IMR-90 (cell line): ENCODE data around the gene TRMT1L. TPM values are rescaled to one million over a fixed set of nuclear protein-coding genes. Genes with fewer than 3 reads are reported as not detected.

Experiments
- ATAC-seq: fragments of 200-7000 bp; cut with Tn5 transposase; 2 replicates; pipeline ENCODE4 v1.9.1; 2020; ENCODE audit warnings: low read depth, mild to moderate bottlenecking, moderate library complexity
- BruUV-seq: library from RNA; stranded (reverse); fragments of 400-500 nt; replicated peaks from 2 replicates; lab custom pipeline; 2021; lab: Mats Ljungman, UMichigan
- CTCF ChIA-PET: fragments of 300-600 bp; formaldehyde crosslinking; extraction: SDS; loops from one replicate; lab custom pipeline; 2021; ENCODE audit warnings: antibody characterized with exemption; lab: Yijun Ruan, JAX
- POLR2A ChIA-PET: fragments of 300-600 bp; sonication (Branson Sonifier 250); formaldehyde crosslinking; loops from one replicate; lab custom pipeline; 2022; ENCODE audit warnings: antibody characterized with exemption; ENCODE audit not compliant: unreplicated experiment; lab: Charles Lee
- DNase-seq: peaks from one replicate; pipeline ENCODE4 v3.0.0; 2013
- H2AFZ ChIP-seq: replicated peaks from 2 replicates; pipeline ENCODE3; 2013; ENCODE audit warnings: low read length, mild to moderate bottlenecking; ENCODE audit not compliant: poor library complexity
- H2AK5ac ChIP-seq: 2 replicates; pipeline ENCODE4 v1.6.1; 2013; ENCODE audit warnings: low read depth, low read length, inconsistent platforms
- H2AK9ac ChIP-seq: replicated peaks from 2 replicates; pipeline ENCODE3; 2013; ENCODE audit warnings: mild to moderate bottlenecking, low read depth, low read length, moderate library complexity; ENCODE audit not compliant: poor library complexity
- H2BK120ac ChIP-seq: 2 replicates; pipeline ENCODE4 v1.6.1; 2013; ENCODE audit warnings: low read depth, low read length, inconsistent platforms
- H2BK15ac ChIP-seq: 3 replicates; pipeline ENCODE4 v1.6.1; 2013; ENCODE audit warnings: low read depth, low read length, inconsistent platforms
- H2BK20ac ChIP-seq: 2 replicates; pipeline ENCODE4 v1.6.1; 2013; ENCODE audit warnings: low read depth, mild to moderate bottlenecking, inconsistent platforms, low read length, moderate library complexity
- H2BK5ac ChIP-seq: 2 replicates; pipeline ENCODE4 v1.6.1; 2013; ENCODE audit warnings: mild to moderate bottlenecking, low read depth, low read length, inconsistent platforms; ENCODE audit not compliant: poor library complexity, severe bottlenecking
- H3K14ac ChIP-seq: replicated peaks from 2 replicates; pipeline ENCODE4 v1.6.1; 2013; ENCODE audit warnings: low read depth, low read length, inconsistent platforms
- H3K18ac ChIP-seq: 2 replicates; pipeline ENCODE4 v1.6.1; 2013; ENCODE audit warnings: low read depth, low read length, control low read depth
- H3K23ac ChIP-seq: 2 replicates; pipeline ENCODE4 v1.6.1; 2013; ENCODE audit warnings: low read depth, low read length, inconsistent platforms
- H3K27ac ChIP-seq: 2 replicates; pipeline ENCODE4 v1.5.1; 2013; ENCODE audit warnings: mild to moderate bottlenecking, control low read depth, low read length; ENCODE audit not compliant: insufficient read depth
- H3K27me3 ChIP-seq: 2 replicates; pipeline ENCODE4 v1.6.1; 2013; ENCODE audit warnings: low read length; ENCODE audit not compliant: control insufficient read depth, insufficient read depth
- H3K36me3 ChIP-seq: 2 replicates; pipeline ENCODE4 v1.6.1; 2013; ENCODE audit warnings: low read length, mixed read lengths; ENCODE audit not compliant: control insufficient read depth, insufficient read depth
- H3K4ac ChIP-seq: 2 replicates; pipeline ENCODE4 v1.6.1; 2013; ENCODE audit warnings: low read depth, low read length, inconsistent platforms
- H3K4me1 ChIP-seq: 2 replicates; pipeline ENCODE4 v1.6.1; 2013; ENCODE audit warnings: low read length, mixed read lengths; ENCODE audit not compliant: control insufficient read depth, insufficient read depth
- H3K4me2 ChIP-seq: 2 replicates; pipeline ENCODE4 v1.6.1; 2013; ENCODE audit warnings: low read depth, mild to moderate bottlenecking, control low read depth, low read length, moderate library complexity
- H3K4me3 ChIP-seq: 2 replicates; pipeline ENCODE4 v1.5.1; 2013; ENCODE audit warnings: low read depth, mild to moderate bottlenecking, control low read depth, low read length, moderate library complexity; ENCODE audit not compliant: insufficient read depth
- H3K56ac ChIP-seq: 2 replicates; pipeline ENCODE4 v1.6.1; 2013; ENCODE audit warnings: low read length, inconsistent platforms; ENCODE audit not compliant: insufficient read depth; ENCODE audit errors: extremely low read depth
- H3K79me1 ChIP-seq, 2 experiments: 2 replicates each; pipeline ENCODE4 v1.6.1; 2013; ENCODE audit warnings: low read length in 2 of 2, inconsistent platforms in 1 of 2, low read depth in 1 of 2
- H3K9ac ChIP-seq: 2 replicates; pipeline ENCODE4 v1.6.1; 2013; ENCODE audit warnings: low read depth, low read length, control low read depth
- H3K9me1 ChIP-seq: 2 replicates; pipeline ENCODE4 v1.6.1; 2013; ENCODE audit warnings: low read length, inconsistent platforms; ENCODE audit not compliant: insufficient read depth
- H3K9me3 ChIP-seq: 2 replicates; pipeline ENCODE4 v1.6.1; 2013; ENCODE audit warnings: low read length; ENCODE audit not compliant: control insufficient read depth, insufficient read depth
- H4K20me1 ChIP-seq: 2 replicates; pipeline ENCODE4 v1.6.1; 2013; ENCODE audit warnings: low read length, inconsistent platforms; ENCODE audit not compliant: insufficient read depth
- H4K5ac ChIP-seq: 2 replicates; pipeline ENCODE4 v1.6.1; 2013; ENCODE audit warnings: mild to moderate bottlenecking, low read depth, low read length, control low read depth
- H4K8ac ChIP-seq, 2 experiments: 2 replicates each; pipeline ENCODE4 v1.6.1; 2013; ENCODE audit warnings: low read depth in 2 of 2, low read length in 2 of 2, control low read depth in 1 of 2, inconsistent platforms in 1 of 2
- H4K91ac ChIP-seq: 2 replicates; pipeline ENCODE4 v1.6.1; 2013; ENCODE audit warnings: low read depth, low read length, inconsistent platforms; ENCODE audit not compliant: insufficient read depth
- BHLHE40 ChIP-seq: fragments of 150-350 bp; IDR thresholded peaks from 2 replicates; pipeline ENCODE4 v1.6.1; 2016; ENCODE audit warnings: mild to moderate bottlenecking, low read depth, low read length
- CEBPB ChIP-seq: IDR thresholded peaks from 2 replicates; pipeline ENCODE4 v1.6.1; 2012; ENCODE audit warnings: low read depth, low read length, improper control_type of control experiment
- CHD1 ChIP-seq: IDR thresholded peaks from 2 replicates; pipeline ENCODE4 v1.6.1; 2012; ENCODE audit warnings: low read depth, low read length, improper control_type of control experiment
- ELK1 ChIP-seq: fragments of 150-350 bp; IDR thresholded peaks from 2 replicates; pipeline ENCODE4 v1.6.1; 2016; ENCODE audit warnings: low read depth, mild to moderate bottlenecking, low read length, moderate library complexity, borderline replicate concordance
- FOS ChIP-seq: fragments of 150-350 bp; IDR thresholded peaks from 2 replicates; pipeline ENCODE4 v1.6.1; 2016; ENCODE audit warnings: low read depth, low read length
- MAZ ChIP-seq: IDR thresholded peaks from 2 replicates; pipeline ENCODE4 v1.6.1; 2012; ENCODE audit warnings: low read depth, mild to moderate bottlenecking, low read length, improper control_type of control experiment, moderate library complexity, borderline replicate concordance
- NFE2L2 ChIP-seq: fragments of 150-350 bp; IDR thresholded peaks from 2 replicates; pipeline ENCODE4 v1.6.1; 2016; ENCODE audit warnings: low read depth, mild to moderate bottlenecking, low read length
- POLR2A ChIP-seq: IDR thresholded peaks from 2 replicates; pipeline ENCODE4 v1.6.1; 2012; ENCODE audit warnings: mild to moderate bottlenecking, low read depth, low read length
- RAD21 ChIP-seq: IDR thresholded peaks from 2 replicates; pipeline ENCODE4 v1.6.1; 2012; ENCODE audit warnings: low read length, improper control_type of control experiment
- RCOR1 ChIP-seq: IDR thresholded peaks from 2 replicates; pipeline ENCODE4 v1.6.1; 2012; ENCODE audit warnings: mild to moderate bottlenecking, low read length, improper control_type of control experiment; ENCODE audit not compliant: insufficient replicate concordance
- RFX5 ChIP-seq: IDR thresholded peaks from 2 replicates; pipeline ENCODE4 v1.8.0; 2012; ENCODE audit warnings: low read depth, mild to moderate bottlenecking, low read length, moderate library complexity
- SMC3 ChIP-seq: fragments of 150-350 bp; IDR thresholded peaks from 2 replicates; pipeline ENCODE4 v1.6.1; 2016; ENCODE audit warnings: low read depth, mild to moderate bottlenecking, antibody characterized with exemption, low read length, moderate library complexity
- WGBS, 2 experiments: methylation state at CpG; one replicate each; pipeline versions ENCODE4 v1.1.5 to v1.1.7; 2013; ENCODE audit warnings: missing lambda C conversion rate in 2 of 2; ENCODE audit not compliant: insufficient read length in 1 of 2; ENCODE audit errors: extremely low coverage in 2 of 2; 5-methylcytosine and 5-hydroxymethylcytosine counted together
- dilution Hi-C: fragments of 300-500 bp; cut with HindIII; formaldehyde crosslinking; loops from one replicate; pipeline ENCODE4 v1.14.3; 2018; ENCODE audit warnings: low sequenced_read_pairs; ENCODE audit not compliant: unreplicated experiment
- in situ Hi-C: fragments of 300-500 bp; cut with MboI; formaldehyde crosslinking; loops from 3 replicates; pipeline ENCODE4 v1.14.3; 2019; ENCODE audit warnings: low sequenced_read_pairs, inconsistent platforms, mixed read lengths
- intact Hi-C: fragments of 100-400 bp; cut with micrococcal nuclease; formaldehyde crosslinking; loops from 2 replicates; pipeline ENCODE4 v1.10.0; 2022
- polyA plus RNA-seq, 3 experiments: library from polyadenylated mRNA; depleted of rRNA; stranded (reverse); fragments of >200 nt; gene quantifications; 2 replicates each; pipeline ENCODE4 v1.2.3, GENCODE V29; 2012; ENCODE audit warnings: low replicate concordance in 1 of 3
- total RNA-seq: library from RNA; depleted of rRNA; stranded (reverse); fragments of >200 nt; gene quantifications from 2 replicates; pipeline ENCODE4 v1.2.3, GENCODE V29; 2012

TRMT1L gene
- total and polyA plus RNA-seq, 2 of the 4 experiments (the other 2 are of a cell fraction): 11.0 to 21.9 TPM

- no peaks in the 10 kb centered on the region for H3K4me1 ChIP-seq
- H2BK120ac ChIP-seq: no peak overlapping the region
- no peaks in the 10 kb centered on the region for H4K20me1 ChIP-seq
- no peak overlapping the region for H4K5ac ChIP-seq
- no peak overlapping the region for H3K4me3 ChIP-seq
- no peaks in the 10 kb centered on the region for H3K27me3 ChIP-seq
- H2BK15ac ChIP-seq: no peak overlapping the region
- no peak overlapping the region for H3K14ac ChIP-seq
- H3K9ac ChIP-seq: no peak overlapping the region
- CTCF ChIA-PET: no interaction called here
- ATAC-seq: no peak
- H3K56ac ChIP-seq: no peak overlapping the region
- H3K27ac ChIP-seq: no peak overlapping the region
- peaks cover 13% of the 10 kb centered on the region for H3K36me3 ChIP-seq
- no peaks in the 10 kb centered on the region for H3K9me1 ChIP-seq
- in situ Hi-C loops: no loop called here
- H4K8ac ChIP-seq: no peak overlapping the region
- H3K18ac ChIP-seq: no peak overlapping the region
- H3K9me3 ChIP-seq: no peaks in the 10 kb centered on the region
- WGBS, 2 experiments: no CpG with 5 or more reads among the region's 4 CpGs
- POLR2A ChIA-PET: no interaction called here
- H3K23ac ChIP-seq: no peak overlapping the region
- H2BK20ac ChIP-seq: no peak overlapping the region
- no peak overlapping the region for H3K4ac ChIP-seq
- no peak overlapping the region for H3K4me2 ChIP-seq
- no peak for TF ChIP-seq CHD1
- no peak for TF ChIP-seq RAD21
- no peak for TF ChIP-seq RCOR1
- TF ChIP-seq RFX5: no peak
- no peak for TF ChIP-seq CEBPB
- TF ChIP-seq SMC3: no peak
- TF ChIP-seq POLR2A: no peak
- TF ChIP-seq MAZ: no peak
- TF ChIP-seq ELK1: no peak
- TF ChIP-seq NFE2L2: no peak
- TF ChIP-seq FOS: no peak
- no peak for TF ChIP-seq BHLHE40
- no peak overlapping the region for H2AK9ac ChIP-seq
- H2AK5ac ChIP-seq: no peak overlapping the region
- H3K79me1 ChIP-seq: no peaks in the 10 kb centered on the region
- no TSS peak for BruUV-seq
- DNase-seq: no peak
- no peak overlapping the region for H4K91ac ChIP-seq
- no peak overlapping the region for H2BK5ac ChIP-seq
- no peak overlapping the region for H2AFZ ChIP-seq
- dilution Hi-C loops: no loop called here
- intact Hi-C loops: no loop called here
Observed at GRCh38 chr1:185139246-185139645, 17.5 kb downstream of the TRMT1L start.
